ENCODE results near the gene RGS12.

RGS12 gene

DNA sequence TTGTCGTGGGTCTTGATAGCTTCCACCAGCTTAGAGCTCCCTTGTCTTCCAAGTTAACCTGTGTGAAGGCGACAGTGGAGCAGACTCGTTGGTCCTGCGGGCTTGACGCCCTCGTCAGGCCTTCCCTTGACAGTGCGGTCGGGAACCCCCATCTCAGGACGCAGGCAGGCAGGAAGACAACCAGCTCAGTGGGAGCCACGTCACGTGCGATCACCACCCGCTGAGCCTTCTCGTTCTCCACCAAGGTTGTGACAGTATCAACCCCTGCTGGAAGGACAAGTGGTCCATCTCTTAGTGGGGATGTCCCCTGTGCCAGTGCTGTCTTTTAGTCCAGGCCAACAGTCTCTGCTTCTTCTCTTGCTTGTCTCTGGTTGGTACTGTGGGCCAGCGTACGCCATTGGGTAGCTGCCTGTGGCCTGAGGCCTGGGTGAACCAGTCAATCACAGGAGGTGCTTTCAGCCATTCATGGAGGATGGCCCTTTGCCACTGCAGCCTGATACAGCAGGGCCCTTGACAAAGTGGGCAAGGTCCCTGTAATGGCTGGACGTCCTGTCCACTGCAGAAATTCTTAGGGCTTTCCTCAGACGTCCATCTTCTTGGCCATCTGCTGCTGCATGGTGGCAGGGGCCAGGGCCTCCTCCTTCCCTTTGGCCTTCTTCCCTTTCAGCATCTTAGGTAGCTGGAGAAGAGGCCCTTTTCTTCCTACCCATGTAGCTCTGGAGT is 31.4 kb downstream of the RGS12 start:
- no peak for DNase-seq (ENCODE audit: extremely low read depth in 1 of 2, low read depth in 1 of 2)

DNA sequence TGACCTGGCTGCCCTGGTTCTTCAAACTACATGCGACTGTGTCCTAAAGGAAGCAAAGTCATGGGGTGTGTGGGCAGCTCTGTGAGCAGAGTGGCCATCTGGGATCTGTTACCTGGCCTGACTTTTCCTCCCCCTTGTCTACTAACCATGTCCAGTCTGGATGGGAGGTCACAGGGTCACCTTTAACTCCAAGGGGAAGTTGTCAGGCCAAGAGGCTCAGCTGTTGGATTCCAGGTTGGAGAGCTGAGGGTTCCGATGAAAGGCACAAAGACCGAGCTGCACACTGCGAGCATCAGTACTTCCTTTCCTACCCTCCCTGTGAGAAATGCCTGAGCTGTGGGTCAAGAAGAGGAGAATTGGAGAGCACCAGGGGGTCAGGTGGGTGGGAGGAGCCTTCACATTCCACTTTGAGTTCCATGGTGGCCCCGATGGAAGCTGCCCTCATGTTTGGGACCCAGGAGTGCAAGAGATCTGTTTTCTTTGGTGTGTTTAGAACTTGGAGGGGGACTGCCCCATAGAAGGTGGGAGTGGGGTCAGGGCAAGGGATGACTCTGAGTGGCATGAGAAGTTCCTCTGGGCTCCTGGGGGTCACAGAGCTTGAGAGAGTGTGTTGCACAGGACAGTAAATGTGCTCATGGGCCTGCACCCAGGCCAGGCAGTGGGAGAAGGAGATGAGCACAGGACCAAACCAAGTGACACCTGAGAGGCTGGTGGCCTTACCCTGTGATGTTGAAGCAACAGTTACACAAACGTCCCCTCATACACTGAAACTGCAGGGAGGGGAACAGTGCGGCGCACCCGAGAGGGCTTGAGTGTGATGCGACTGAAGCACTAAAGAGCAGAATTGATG is 36.2 kb downstream of the RGS12 start:
- no peak for DNase-seq (ENCODE audit: extremely low read depth in 1 of 2, low read depth in 1 of 2)

DNA sequence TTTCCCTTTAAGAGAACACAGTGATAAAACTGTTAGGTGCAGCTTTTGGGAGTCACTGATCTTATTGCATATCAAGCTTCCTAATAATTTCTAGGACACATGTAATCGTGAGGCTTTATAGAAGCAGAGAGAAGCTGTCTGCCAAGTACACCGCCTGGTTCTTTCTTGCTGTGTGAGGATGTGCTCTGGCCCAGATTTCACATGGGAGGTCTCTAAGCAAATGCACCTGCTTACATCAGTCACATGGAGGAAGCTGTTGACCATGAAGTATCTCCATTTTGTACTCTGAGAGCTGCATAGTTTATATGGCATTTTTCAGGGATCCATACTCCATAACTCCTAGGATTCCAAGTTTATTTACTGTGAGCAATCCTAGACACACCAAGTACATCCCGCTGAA is 37.1 kb downstream of the RGS12 start:
- DNase-seq (ENCODE audit: extremely low read depth in 1 of 2, low read depth in 1 of 2), result no peak

DNA sequence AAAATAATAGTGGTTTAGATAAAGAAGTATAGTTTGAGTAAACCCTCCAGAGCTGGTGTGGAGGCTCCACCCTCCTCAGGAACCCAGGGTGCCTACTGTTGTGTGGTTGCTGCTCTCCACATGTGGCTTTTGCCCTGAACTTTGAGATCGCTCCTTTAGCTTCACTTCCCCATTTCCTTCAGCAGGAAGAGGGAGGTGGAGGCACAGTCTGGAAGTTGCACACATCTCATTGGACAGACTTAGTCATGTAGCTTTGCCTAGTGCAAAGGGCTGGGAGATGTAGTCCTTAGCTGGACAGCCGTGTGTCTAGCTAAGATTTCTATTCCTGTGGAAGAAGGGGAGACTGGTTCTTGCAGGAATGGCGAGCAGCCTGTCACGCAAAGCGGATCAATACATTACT is 37.9 kb downstream of the RGS12 start:
- no peak for DNase-seq (ENCODE audit: extremely low read depth in 1 of 2, low read depth in 1 of 2)

DNA sequence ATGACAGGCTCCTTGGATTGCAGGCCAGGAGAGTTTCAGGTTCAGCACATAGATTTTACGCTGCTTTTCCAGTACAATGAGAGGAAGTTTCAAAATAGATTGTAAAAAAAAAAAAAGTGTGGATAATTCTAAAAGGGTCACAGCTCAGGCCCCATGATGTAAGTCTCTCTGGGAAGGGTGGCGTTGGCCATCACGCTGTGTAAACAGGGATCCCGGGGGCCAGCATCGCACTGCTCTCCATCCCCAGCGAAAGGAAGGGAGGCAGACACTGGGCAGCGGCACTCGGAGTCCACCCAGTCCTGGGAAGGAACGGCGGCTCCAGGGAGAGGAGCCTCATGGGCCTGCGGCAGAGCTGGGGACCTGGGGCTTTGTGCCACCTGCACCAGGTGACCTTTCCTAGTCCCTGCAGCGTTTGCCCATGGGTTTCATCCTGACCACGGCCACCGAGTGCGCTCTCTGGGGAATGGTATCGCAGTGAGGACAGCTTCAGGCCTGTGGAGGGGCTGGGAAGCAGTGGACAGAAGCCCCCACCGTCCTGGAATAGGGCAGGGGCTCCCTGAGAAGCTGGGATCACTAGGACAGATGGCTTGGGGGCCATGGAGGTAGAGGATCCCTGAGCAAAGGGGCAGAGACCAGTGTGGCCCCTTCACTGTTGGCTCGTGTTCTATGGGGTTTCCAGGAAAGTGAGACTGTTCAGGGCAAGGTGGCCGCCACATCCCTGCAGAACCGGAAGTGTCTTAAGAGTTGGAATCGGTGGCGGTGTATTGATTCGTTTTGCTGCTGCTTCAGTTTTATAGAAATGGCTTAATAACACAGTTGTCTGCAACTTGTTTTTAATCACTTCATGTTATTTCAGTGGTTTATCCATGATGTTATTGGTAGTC is 38.9 kb downstream of the RGS12 start:
- no peak for DNase-seq (ENCODE audit: extremely low read depth in 1 of 2, low read depth in 1 of 2)

DNA sequence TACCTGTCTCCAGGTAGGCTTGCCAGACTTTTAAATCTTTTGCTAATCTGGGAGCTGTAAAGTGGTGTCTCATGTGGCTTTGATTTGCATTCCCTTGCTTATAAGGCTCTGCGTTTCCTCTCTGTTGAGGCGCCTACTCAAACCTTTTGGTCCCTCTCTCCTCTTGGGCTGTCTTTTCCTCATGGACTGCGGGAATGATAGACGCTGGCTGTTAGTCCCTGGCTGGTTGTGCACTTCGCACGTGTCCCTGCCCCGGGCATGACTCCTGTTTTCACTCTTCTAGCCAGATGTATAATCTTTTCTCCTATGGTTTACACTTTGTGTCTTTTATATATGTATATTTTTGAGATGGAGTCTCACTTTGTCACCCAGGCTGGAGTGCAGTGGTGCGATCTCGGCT is 39.7 kb downstream of the RGS12 start:
- no peak for DNase-seq (ENCODE audit: extremely low read depth in 1 of 2, low read depth in 1 of 2)

DNA sequence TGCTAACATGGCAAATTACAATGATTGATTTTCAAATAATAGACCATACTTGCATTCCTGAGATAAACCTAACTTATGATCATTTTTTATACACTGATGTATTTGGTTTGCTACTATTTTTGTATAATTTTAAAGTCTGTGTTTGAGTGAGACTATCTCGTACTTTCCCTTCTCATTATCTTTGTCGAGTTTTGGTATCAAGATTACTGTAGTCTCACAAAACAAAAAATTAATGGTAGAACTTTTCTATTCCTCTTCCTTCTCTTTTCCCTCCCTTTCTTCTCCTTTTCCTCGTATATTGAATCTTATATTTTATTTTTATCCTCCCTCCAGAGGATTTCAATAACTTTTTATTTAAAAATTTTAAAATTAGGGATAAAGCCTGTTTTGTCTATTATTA is 41.5 kb downstream of the RGS12 start:
- no peak for DNase-seq (ENCODE audit: extremely low read depth in 1 of 2, low read depth in 1 of 2)

DNA sequence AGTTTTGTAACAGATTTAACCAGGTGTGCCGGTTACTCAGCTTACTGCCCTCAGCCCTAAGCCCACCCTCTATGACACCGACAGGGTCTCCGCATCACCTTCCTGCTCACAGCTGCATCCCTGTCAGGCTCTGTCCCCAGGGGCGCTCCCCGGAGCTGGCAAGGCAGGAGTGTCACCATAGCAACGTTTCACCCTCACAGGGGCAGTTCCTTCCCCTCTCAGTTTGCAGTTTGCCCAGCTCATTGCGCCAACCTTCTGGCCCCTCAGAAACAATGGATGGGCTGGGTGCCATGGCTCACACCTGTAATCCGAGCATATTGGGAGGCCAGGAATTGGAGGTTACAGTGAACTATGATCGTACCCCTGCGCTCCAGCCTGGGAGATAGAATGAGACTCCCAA is 42.6 kb downstream of the RGS12 start:
- no peak for DNase-seq (ENCODE audit: extremely low read depth in 1 of 2, low read depth in 1 of 2)

DNA sequence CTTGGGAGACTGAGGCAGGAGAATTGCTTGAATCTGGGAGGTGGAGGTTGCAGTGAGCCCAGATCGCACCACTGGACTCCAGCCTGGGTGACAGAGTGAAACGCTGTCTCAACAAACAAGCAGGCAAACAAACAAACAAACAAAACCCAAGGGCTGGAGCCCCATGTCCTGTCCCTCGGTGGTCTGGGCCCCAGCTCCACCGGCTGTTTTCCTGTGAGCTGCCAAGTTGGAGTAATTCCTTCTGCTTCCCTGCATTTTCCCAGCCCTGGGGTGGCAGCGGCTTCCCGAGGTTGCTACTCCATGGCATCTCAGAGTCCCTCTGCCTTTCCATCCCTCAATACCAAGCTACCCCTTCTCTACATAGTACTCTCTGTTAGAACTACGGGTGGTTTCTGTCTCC is 43.2 kb downstream of the RGS12 start:
- no peak for DNase-seq (ENCODE audit: extremely low read depth in 1 of 2, low read depth in 1 of 2)

DNA sequence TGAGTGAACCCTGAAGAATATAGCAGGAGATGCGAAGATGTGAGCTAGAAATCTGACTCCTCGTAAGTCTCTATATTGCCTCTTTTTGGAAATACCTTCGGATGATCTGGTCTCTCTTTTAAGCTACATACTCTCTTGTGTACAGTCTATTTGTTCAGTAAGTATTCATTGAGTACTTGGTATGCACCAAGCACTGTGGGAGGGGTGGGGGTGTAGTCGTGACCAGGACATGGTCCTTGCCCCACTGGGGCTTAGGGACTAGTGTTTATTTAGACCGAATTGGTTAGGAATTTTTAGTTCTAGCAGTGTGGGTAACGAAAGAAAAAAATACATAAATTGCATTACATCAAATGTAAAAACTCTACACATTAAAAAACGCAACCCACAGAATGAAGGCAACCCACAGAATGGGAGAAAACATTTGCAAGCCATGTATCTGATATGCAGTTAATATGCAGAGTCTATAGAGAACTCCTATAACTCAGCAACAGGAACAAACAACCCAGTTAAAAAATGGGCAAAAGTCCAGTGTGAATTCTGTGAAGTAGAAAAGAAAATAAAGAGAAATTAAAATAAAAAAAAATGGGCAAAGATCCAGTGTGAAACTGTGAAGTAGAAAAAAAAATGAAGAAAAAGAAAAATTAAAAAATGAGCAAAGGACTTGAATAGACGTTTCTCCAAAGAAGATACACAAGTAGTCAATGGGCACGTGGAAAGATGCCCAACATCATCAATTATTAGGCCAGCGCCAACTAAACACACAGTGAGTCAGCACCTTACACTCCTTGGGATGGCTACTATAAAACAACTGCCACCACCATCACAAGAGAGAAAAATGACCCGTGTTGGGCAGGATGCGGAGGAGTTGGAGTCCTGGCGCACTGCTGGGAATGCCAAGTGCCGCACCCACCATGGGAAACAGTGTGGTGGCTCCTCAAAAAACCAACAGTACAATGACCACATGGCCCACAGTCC is 43.8 kb downstream of the RGS12 start:
- DNase-seq (ENCODE audit: extremely low read depth in 1 of 2, low read depth in 1 of 2), result no peak

DNA sequence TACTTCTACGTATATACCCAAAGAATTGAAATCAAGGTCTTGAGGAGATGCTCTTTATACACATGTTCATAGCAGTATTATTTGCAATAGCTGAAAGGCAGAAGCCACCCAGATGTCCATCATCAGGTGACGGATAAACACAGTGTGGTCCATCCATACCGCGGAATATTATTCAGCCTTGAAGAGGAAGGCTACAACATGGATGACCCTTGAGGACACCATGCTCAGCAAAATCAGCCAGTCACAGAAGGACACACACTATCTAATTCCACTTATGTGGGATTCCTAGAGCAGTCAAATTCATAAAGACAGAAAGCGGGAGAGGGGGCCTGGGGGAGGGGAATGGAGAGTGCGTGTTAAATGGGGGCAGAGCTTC is 44.5 kb downstream of the RGS12 start:
- no peak for DNase-seq (ENCODE audit: extremely low read depth in 1 of 2, low read depth in 1 of 2)

DNA sequence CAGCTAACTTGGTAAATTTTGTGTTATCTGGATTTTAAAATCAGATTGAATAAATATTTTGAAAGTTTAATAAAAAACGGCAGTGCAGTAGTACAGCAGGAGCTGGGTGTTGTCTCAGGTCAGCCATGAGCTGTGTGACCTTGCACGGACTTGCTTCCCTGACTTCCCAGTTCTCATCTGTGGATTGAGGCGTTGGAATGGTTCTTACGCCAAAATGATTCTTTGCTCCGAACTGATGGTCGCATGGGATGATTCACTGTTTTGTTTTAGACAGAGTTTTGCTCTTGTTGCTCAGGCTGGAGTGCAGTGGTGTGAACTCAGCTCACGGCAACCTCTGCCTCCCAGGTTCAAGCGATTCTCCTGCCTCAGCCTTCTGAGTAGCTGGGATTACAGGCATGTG is 45.0 kb downstream of the RGS12 start:
- no peak for DNase-seq (ENCODE audit: extremely low read depth in 1 of 2, low read depth in 1 of 2)

DNA sequence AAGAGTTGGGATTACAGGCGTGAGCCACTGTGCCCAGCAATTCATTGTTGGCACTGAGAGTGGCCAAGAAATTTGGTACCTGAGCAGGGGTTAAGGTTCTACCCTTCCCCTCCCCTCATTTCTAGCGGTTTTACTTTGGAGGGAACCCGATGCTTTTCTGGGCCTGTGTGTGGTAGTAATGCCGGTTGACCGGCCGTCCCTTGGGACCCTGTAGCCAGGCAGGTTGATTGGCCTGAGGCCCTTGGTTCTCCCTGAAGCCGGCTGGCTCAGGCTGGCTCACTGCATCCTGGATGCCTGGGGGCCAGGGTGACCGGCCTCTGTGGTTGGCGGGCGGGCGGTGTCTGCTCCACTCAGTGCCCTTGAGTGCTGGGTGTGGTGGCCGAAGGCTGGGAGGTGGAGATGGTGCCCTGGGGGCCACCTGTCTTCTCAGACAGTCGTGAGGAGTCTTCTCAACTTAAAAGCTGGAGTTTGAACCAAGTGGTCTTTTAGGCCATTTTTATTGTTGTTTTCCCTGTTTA is 45.6 kb downstream of the RGS12 start:
- DNase-seq (ENCODE audit: extremely low read depth in 1 of 2, low read depth in 1 of 2), result no peak

DNA sequence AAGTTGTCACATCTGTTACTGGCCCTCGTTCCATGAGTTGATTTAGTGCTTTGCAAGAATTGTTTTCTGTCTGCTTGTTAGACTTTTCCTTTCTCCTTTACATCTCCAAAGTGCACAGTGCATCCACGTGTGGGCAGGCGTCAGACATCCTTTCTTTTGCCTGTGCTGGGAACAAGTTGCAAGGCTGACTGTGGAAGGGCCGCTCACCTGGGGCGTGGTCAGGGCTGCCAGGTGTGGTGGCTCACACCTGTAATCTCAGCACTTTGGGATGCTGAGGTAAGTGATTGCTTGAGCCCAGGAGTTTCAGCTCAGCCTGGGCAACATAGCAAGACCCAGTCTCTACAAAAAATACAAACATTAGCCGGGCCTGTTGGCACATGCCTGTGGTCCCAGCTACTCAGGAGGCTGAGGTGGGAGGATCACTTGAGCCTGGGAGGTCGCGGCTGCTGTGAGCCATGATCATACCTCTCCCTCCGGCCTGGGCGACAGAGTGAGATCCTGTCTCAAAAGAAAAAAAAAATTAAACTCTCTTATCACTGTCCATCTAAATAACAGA is 46.2 kb downstream of the RGS12 start:
- DNase-seq (ENCODE audit: extremely low read depth in 1 of 2, low read depth in 1 of 2), result no peak

DNA sequence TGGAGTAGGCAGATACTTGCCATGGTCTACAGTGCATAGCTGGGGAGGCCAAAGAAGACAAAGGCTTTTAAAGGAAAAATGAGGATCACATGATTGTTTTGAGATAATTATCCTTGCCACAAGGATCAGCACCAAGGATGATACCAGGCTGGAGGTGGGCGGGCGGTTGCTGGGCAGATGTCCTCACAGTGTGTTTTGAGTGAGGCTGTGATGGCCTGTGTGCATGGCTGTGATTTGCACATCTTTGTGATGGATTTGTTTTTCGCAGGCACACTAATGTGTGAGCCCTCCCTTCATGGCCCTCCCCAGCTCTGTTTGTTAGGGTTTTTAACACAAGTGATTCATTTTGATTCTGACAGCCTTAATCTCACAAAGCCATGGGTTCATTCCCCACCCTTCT is 46.8 kb downstream of the RGS12 start:
- no peak for DNase-seq (ENCODE audit: extremely low read depth in 1 of 2, low read depth in 1 of 2)

DNA sequence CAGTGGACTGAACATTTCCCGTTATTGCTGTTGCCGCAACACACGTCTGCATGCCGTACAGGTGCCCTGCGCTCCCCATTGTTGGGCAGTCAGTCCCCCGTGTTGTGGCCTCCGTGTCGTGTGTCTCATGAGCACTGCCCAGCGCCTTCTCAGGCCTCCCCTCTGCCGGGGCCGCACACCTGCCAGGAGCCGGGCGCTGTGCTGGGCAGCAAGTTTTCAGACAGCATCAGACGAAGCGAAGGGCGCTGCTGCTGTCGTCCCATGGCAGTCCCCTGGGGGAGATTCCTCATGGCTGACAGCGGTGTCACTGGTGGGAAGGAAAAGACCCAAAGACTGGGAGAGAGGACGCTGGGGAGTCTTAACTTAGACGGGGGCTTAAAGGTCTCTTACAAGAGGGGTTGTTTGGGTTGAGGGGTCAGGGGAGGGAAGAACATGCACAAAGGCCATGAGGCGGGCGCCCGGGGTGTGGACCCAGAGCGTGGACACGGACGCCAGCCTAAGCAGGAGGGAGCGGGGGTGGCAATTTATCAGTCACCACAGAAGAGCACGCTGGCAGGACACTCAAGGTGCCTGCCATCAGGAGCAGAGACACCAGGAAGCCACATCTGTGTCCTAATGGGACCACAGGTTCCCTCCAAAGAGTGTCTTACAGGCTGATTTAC is 47.3 kb downstream of the RGS12 start:
- DNase-seq (ENCODE audit: extremely low read depth in 1 of 2, low read depth in 1 of 2), result no peak

DNA sequence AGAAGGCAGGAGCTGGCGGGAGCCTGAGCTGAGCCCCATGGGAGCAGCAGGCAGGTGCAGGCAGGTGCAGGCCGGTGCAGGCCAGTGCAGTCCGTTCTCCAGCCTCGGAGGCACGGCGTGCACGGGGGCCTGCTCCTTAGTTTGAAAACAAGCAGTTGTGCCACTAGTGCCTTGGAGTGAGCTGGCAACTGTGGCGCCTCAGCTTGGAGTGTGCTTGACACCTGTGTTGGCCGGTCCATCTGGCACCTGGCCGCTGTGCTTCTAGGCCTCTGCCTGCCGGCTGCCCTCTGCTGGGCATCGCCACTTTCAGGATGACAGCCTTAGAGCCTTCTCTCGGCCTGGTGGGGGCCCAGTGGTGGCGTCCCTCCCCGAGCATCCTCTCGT is 47.9 kb downstream of the RGS12 start:
- DNase-seq (ENCODE audit: extremely low read depth in 1 of 2, low read depth in 1 of 2), result no peak

DNA sequence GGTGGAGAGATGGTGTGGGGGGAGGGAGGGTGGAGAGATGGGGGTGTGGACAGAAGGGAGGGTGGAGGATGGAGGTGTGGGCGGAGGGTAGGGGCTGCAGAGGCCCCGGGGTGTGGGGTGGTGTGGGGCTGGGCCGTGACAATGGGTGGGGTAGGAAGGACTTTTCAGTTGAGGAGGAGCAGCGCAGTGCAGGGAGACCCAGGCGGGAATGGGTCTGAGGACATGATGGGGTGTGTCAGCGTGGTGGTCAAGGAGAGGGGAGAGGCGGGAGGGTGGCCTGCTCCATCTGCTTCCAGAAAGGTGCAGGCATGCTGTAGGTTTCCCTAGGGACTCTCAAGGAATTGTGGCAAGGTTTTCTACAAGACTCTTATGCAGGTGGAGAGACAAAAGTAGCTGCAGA is 48.9 kb downstream of the RGS12 start:
- no peak for DNase-seq (ENCODE audit: extremely low read depth in 1 of 2, low read depth in 1 of 2)

DNA sequence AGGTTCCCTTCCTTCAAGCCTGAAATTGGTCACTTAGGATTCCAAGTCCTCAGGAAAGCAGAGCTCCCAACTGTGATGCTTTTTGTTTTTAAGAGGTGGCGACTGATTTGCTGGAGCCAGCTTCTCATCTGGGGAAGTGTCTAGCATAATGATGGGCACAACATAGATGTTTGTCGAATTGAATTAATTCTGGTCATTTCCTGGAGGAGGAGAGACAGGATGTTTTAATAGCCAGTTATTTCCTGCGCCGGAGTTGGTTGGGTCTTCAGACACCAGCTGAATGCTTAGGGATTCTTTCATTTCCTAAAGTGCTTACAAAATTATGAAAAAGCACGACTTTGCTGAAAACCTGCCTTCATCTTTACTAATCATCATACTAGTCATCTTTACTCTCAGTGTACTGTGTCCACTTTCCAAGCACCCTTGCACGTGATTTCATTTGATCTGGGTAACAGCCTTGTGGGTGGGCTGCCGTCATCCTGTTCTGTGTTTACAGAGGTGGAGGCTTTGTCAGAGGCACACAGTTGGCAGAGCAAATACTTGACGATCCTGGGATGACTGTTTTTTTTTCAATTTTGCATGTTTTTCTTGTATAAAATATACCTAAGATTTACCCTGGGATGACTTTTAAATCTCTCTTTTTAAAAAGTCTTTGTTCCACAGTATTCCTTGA is 49.5 kb downstream of the RGS12 start:
- no peak for DNase-seq (ENCODE audit: extremely low read depth in 1 of 2, low read depth in 1 of 2)

Data from activated CD8-positive, alpha-beta memory T cell treated with anti-CD3 and anti-CD28 coated beads for 1 hour (primary cell).